H9 (cell line): ENCODE measurements around the gene HMGB1. TPM values are rescaled to one million over a fixed set of nuclear protein-coding genes. Genes with fewer than 3 reads are reported as not detected.

Source experiments
- DNase-seq: peaks from one replicate; pipeline ENCODE4 v3.0.0-alpha.2; 2017
- H2AFZ ChIP-seq: one replicate; pipeline ENCODE4 v1.6.1; 2013; ENCODE audit warnings: mild to moderate bottlenecking, low read length, control low read depth, moderate library complexity
- H2AK5ac ChIP-seq: 2 replicates; pipeline ENCODE4 v1.6.1; 2013; ENCODE audit warnings: low read length, control low read depth, mixed read lengths; ENCODE audit not compliant: insufficient read length
- H2BK120ac ChIP-seq: one replicate; pipeline ENCODE4 v1.6.1; 2013; ENCODE audit warnings: low read depth, mild to moderate bottlenecking, low read length, control low read depth, inconsistent platforms; ENCODE audit not compliant: poor library complexity, severe bottlenecking
- H2BK12ac ChIP-seq: 2 replicates; pipeline ENCODE4 v1.6.1; 2013; ENCODE audit warnings: low read length, control low read depth, mixed read lengths, low read depth; ENCODE audit not compliant: insufficient read length
- H2BK15ac ChIP-seq: 2 replicates; pipeline ENCODE4 v1.6.1; 2013; ENCODE audit warnings: low read depth, low read length, control low read depth
- H2BK20ac ChIP-seq: one replicate; pipeline ENCODE4 v1.6.1; 2013; ENCODE audit warnings: low read depth, mild to moderate bottlenecking, low read length, control low read depth, inconsistent platforms; ENCODE audit not compliant: poor library complexity, severe bottlenecking
- H2BK5ac ChIP-seq: 2 replicates; pipeline ENCODE4 v1.6.1; 2013; ENCODE audit warnings: low read length, control low read depth, mixed read lengths; ENCODE audit not compliant: insufficient read length
- H3K14ac ChIP-seq: 2 replicates; pipeline ENCODE4 v1.6.1; 2013; ENCODE audit warnings: low read length, control low read depth; ENCODE audit not compliant: insufficient read depth
- H3K18ac ChIP-seq: 2 replicates; pipeline ENCODE4 v1.6.1; 2013; ENCODE audit warnings: low read depth, mild to moderate bottlenecking, mixed read lengths, low read length, control low read depth; ENCODE audit not compliant: insufficient read length
- H3K23ac ChIP-seq: 2 replicates; pipeline ENCODE4 v1.6.1; 2013; ENCODE audit warnings: low read length, control low read depth, mixed read lengths, low read depth; ENCODE audit not compliant: insufficient read length
- H3K23me2 ChIP-seq: 2 replicates; pipeline ENCODE4 v1.6.1; 2013; ENCODE audit warnings: low read depth, mild to moderate bottlenecking, mixed read lengths, low read length, control low read depth; ENCODE audit not compliant: insufficient read length, poor library complexity, severe bottlenecking
- H3K27ac ChIP-seq: 2 replicates; pipeline ENCODE4 v1.5.1; 2013; ENCODE audit warnings: low read length, control low read depth, mixed read lengths, low read depth; ENCODE audit not compliant: insufficient read length
- H3K27me3 ChIP-seq: 2 replicates; pipeline ENCODE4 v1.6.1; 2013; ENCODE audit warnings: low read length, control low read depth, inconsistent platforms; ENCODE audit not compliant: insufficient read depth
- H3K4ac ChIP-seq: 2 replicates; pipeline ENCODE4 v1.6.1; 2013; ENCODE audit warnings: low read depth, mild to moderate bottlenecking, control low read depth, inconsistent platforms, low read length, moderate library complexity
- H3K4me1 ChIP-seq: 2 replicates; pipeline ENCODE4 v1.6.1; 2013; ENCODE audit warnings: low read length, control low read depth, inconsistent platforms; ENCODE audit not compliant: insufficient read depth
- H3K4me2 ChIP-seq: 2 replicates; pipeline ENCODE4 v1.6.1; 2013; ENCODE audit warnings: low read length, control low read depth, mixed read lengths; ENCODE audit not compliant: insufficient read length, insufficient read depth
- H3K56ac ChIP-seq: 2 replicates; pipeline ENCODE4 v1.6.1; 2013; ENCODE audit warnings: low read depth, mild to moderate bottlenecking, mixed read lengths, low read length, control low read depth; ENCODE audit not compliant: insufficient read length
- H3K79me1 ChIP-seq: 2 replicates; pipeline ENCODE4 v1.6.1; 2013; ENCODE audit warnings: low read depth, mild to moderate bottlenecking, moderate library complexity, low read length, control low read depth, inconsistent platforms; ENCODE audit not compliant: insufficient read depth, poor library complexity, severe bottlenecking
- H3K79me2 ChIP-seq: 2 replicates; pipeline ENCODE4 v1.6.1; 2013; ENCODE audit warnings: low read length, control low read depth, inconsistent platforms; ENCODE audit not compliant: insufficient read depth
- H3K9ac ChIP-seq: 2 replicates; pipeline ENCODE4 v1.6.1; 2013; ENCODE audit warnings: low read length, control low read depth, mixed read lengths; ENCODE audit not compliant: insufficient read length; ENCODE audit errors: extremely low read depth
- H3K9me3 ChIP-seq: one replicate; pipeline ENCODE4 v1.6.1; 2013; ENCODE audit warnings: low read depth, low read length, inconsistent platforms; ENCODE audit not compliant: control insufficient read depth
- H3T11ph ChIP-seq: one replicate; pipeline ENCODE4 v1.6.1; 2013; ENCODE audit warnings: mild to moderate bottlenecking, low read length, control low read depth, inconsistent platforms
- H4K20me1 ChIP-seq: one replicate; pipeline ENCODE4 v1.6.1; 2013; ENCODE audit not compliant: control insufficient read depth, insufficient read length, insufficient read depth
- H4K5ac ChIP-seq: 2 replicates; pipeline ENCODE4 v1.6.1; 2013; ENCODE audit warnings: low read depth, mild to moderate bottlenecking, mixed read lengths, low read length, control low read depth; ENCODE audit not compliant: insufficient read length
- H4K8ac ChIP-seq: replicated peaks from 2 replicates; pipeline ENCODE4 v1.6.1; 2013; ENCODE audit warnings: low read length, control low read depth, mixed read lengths, low read depth; ENCODE audit not compliant: insufficient read length
- H4K91ac ChIP-seq: 2 replicates; pipeline ENCODE4 v1.6.1; 2013; ENCODE audit warnings: low read depth, mild to moderate bottlenecking, moderate library complexity, mixed read lengths, low read length, control low read depth; ENCODE audit not compliant: insufficient read length
- H3K27ac Mint-ChIP-seq, 3 experiments: 2 replicates in 2 of 3; 3 replicates in 1 of 3; pipeline ENCODE4 v1.8.0; 2020 to 2021; ENCODE audit warnings: mixed read lengths in 3 of 3, mild to moderate bottlenecking in 1 of 3, moderate library complexity in 1 of 3
- H3K27me3 Mint-ChIP-seq: 2 replicates; pipeline ENCODE4 v1.8.0; 2021; ENCODE audit warnings: low read depth, mild to moderate bottlenecking, moderate library complexity, mixed read lengths
- H3K36me3 Mint-ChIP-seq, 3 experiments: 2 replicates in 2 of 3; 3 replicates in 1 of 3; pipeline ENCODE4 v1.8.0; 2020 to 2021; ENCODE audit warnings: low read depth in 3 of 3, mixed read lengths in 3 of 3; ENCODE audit not compliant: insufficient read depth in 1 of 3
- H3K4me1 Mint-ChIP-seq, 2 experiments: 2 replicates each; pipeline ENCODE4 v1.8.0; 2020; ENCODE audit warnings: mixed read lengths in 2 of 2
- H3K4me3 Mint-ChIP-seq, 2 experiments: 2 replicates in 1 of 2; 3 replicates in 1 of 2; pipeline ENCODE4 v1.8.0; 2020 to 2021; ENCODE audit warnings: mild to moderate bottlenecking in 2 of 2, mixed read lengths in 2 of 2, moderate library complexity in 1 of 2
- H3K9me3 Mint-ChIP-seq, 2 experiments: 2 replicates in 1 of 2; 3 replicates in 1 of 2; pipeline ENCODE4 v1.8.0; 2020; ENCODE audit warnings: mild to moderate bottlenecking in 2 of 2, mixed read lengths in 2 of 2, moderate library complexity in 1 of 2
- WGBS: extraction: QIAGEN DNeasy Blood & Tissue Kit; methylation state at CpG from one replicate; pipeline ENCODE4 v1.1.7; 2013; ENCODE audit warnings: missing lambda C conversion rate, low lambda C conversion rate, mixed read lengths; ENCODE audit not compliant: insufficient read length; ENCODE audit errors: extremely low coverage; 5-methylcytosine and 5-hydroxymethylcytosine counted together
- total RNA-seq: library from RNA; stranded (reverse); gene quantifications from 2 replicates; pipeline ENCODE4 v1.2.1, GENCODE V29; 2021
- TF ChIP-seq, protein P1 (sequence below): fragments of 200-600 bp; sonication (generic); conservative IDR thresholded peaks from 3 replicates; pipeline ENCODE4 v1.8.0; 2021; ENCODE audit warnings: antibody characterized with exemption, mild to moderate bottlenecking

The HMGB1 gene
- total RNA-seq, 1 experiment from 2014 or later: 688 TPM

GRCh38 chr13:30487075-30487470 lies 21.3 kb upstream of the HMGB1 start:
- Mint-ChIP-seq H3K4me1 (peaks cover 12% of the 10 kb centered on the region in 2 experiments), H3K36me3 (no peaks in the 10 kb centered on the region), H3K27ac (no peak overlapping the region), H3K4me3 (no peak overlapping the region), H3K27me3 (no peaks in the 10 kb centered on the region), H3K9me3 (no peaks in the 10 kb centered on the region)
- no peak overlapping the region for H3K23ac ChIP-seq
- H3T11ph ChIP-seq: no peak overlapping the region
- TF ChIP-seq, protein P1, sequence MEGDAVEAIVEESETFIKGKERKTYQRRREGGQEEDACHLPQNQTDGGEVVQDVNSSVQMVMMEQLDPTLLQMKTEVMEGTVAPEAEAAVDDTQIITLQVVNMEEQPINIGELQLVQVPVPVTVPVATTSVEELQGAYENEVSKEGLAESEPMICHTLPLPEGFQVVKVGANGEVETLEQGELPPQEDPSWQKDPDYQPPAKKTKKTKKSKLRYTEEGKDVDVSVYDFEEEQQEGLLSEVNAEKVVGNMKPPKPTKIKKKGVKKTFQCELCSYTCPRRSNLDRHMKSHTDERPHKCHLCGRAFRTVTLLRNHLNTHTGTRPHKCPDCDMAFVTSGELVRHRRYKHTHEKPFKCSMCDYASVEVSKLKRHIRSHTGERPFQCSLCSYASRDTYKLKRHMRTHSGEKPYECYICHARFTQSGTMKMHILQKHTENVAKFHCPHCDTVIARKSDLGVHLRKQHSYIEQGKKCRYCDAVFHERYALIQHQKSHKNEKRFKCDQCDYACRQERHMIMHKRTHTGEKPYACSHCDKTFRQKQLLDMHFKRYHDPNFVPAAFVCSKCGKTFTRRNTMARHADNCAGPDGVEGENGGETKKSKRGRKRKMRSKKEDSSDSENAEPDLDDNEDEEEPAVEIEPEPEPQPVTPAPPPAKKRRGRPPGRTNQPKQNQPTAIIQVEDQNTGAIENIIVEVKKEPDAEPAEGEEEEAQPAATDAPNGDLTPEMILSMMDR: no peak
- H2AFZ ChIP-seq: no peak overlapping the region
- no peak overlapping the region for H3K27ac ChIP-seq
- no peak overlapping the region for H2AK5ac ChIP-seq
- H3K9me3 ChIP-seq: no peaks in the 10 kb centered on the region
- no peaks in the 10 kb centered on the region for H3K79me2 ChIP-seq
- no peak overlapping the region for H4K8ac ChIP-seq
- H4K5ac ChIP-seq: no peak overlapping the region
- H3K23me2 ChIP-seq: no peaks in the 10 kb centered on the region
- H2BK120ac ChIP-seq: no peak overlapping the region
- no CpG with 5 or more reads among the region's 3 CpGs for WGBS
- no peak overlapping the region for H2BK5ac ChIP-seq
- no peaks in the 10 kb centered on the region for H3K79me1 ChIP-seq
- no peaks in the 10 kb centered on the region for H3K27me3 ChIP-seq
- no peak overlapping the region for H3K18ac ChIP-seq
- no peak overlapping the region for H4K91ac ChIP-seq
- no peak overlapping the region for H3K56ac ChIP-seq
- H3K4me1 ChIP-seq: no peaks in the 10 kb centered on the region; the same call in 1 of the 2 replicates
- H3K9ac ChIP-seq: no peak overlapping the region
- H4K20me1 ChIP-seq: no peaks in the 10 kb centered on the region
- H2BK15ac ChIP-seq: no peak overlapping the region
- H3K4me2 ChIP-seq: no peak overlapping the region
- H2BK20ac ChIP-seq: no peak overlapping the region
- no peak overlapping the region for H3K14ac ChIP-seq
- no peak for DNase-seq
- no peak overlapping the region for H3K4ac ChIP-seq
- no peak overlapping the region for H2BK12ac ChIP-seq
